K562 (cell line): ENCODE data around the gene RHOBTB3. TPM values are rescaled to one million over a fixed set of nuclear protein-coding genes. Genes with fewer than 3 reads are reported as not detected.

Experiments used
- ATAC-seq: fragments of 200-7000 bp; cut with Tn5 transposase; 3 replicates; pipeline ENCODE4 v1.9.1; 2020; ENCODE audit warnings: moderate library complexity
- BruUV-seq: library from RNA; stranded (reverse); fragments of 400-500 nt; replicated peaks from 2 replicates; lab custom pipeline; 2021; lab: Mats Ljungman, UMichigan
- CTCF ChIA-PET: fragments of 300-600 bp; formaldehyde crosslinking; extraction: SDS; loops from one replicate; lab custom pipeline; 2021; ENCODE audit warnings: low intra/inter-chr PET ratio; lab: Yijun Ruan, JAX
- POLR2A ChIA-PET: fragments of 300-600, 350-650 bp; sonication (Branson Sonifier 250); formaldehyde crosslinking; extraction: SDS; loops from one replicate; lab custom pipeline; 2021; ENCODE audit warnings: antibody characterized with exemption, inconsistent platforms; lab: Yijun Ruan, JAX
- DNase-seq, 4 experiments: peaks; one replicate each; pipeline versions ENCODE4 v3.0.0 to v3.0.0-alpha.2; 2011 to 2018; ENCODE audit warnings: low spot score in 3 of 4, mixed read lengths in 3 of 4; ENCODE audit errors: extremely low read depth in 1 of 4
- FAIRE-seq: peaks from 2 replicates; lab custom pipeline; 2011; peaks lifted over from hg19 to GRCh38; lab: Jason Lieb, UNC
- H2AFZ ChIP-seq: 2 replicates; pipeline ENCODE4 v1.6.0; 2011; ENCODE audit warnings: low read depth, low read length, control low read depth, inconsistent platforms
- H3K27ac ChIP-seq: fragments of 200-600 bp; 3 replicates; pipeline ENCODE4 v1.8.0; 2011; ENCODE audit warnings: low read depth, mild to moderate bottlenecking, control low read depth, inconsistent platforms, low read length, moderate library complexity, mixed read lengths; ENCODE audit errors: extremely low read depth
- H3K27me3 ChIP-seq, 2 experiments: fragments of 300-600 bp in 1 of 2; 2 replicates in 1 of 2; 3 replicates in 1 of 2; pipeline versions ENCODE4 v1.6.0 to v1.8.0; 2011; ENCODE audit warnings: inconsistent platforms in 2 of 2, low read length in 2 of 2, mild to moderate bottlenecking in 1 of 2, mixed read lengths in 1 of 2, moderate library complexity in 1 of 2; ENCODE audit not compliant: control insufficient read depth in 2 of 2, insufficient read depth in 2 of 2
- H3K36me3 ChIP-seq: fragments of 300-600 bp; 3 replicates; pipeline ENCODE4 v1.8.0; 2011; ENCODE audit warnings: mild to moderate bottlenecking, low read length, inconsistent platforms; ENCODE audit not compliant: control insufficient read depth, insufficient read depth
- H3K4me1 ChIP-seq, 2 experiments: fragments of 200-600 bp in 1 of 2; replicated peaks in 1 of 2; 2 replicates in 1 of 2; 3 replicates in 1 of 2; pipeline versions ENCODE4 v1.5.1 to v1.8.0; 2011; ENCODE audit warnings: inconsistent platforms in 2 of 2, low read length in 2 of 2, mild to moderate bottlenecking in 1 of 2, mixed read lengths in 1 of 2, moderate library complexity in 1 of 2; ENCODE audit not compliant: control insufficient read depth in 2 of 2, insufficient read depth in 2 of 2
- H3K4me2 ChIP-seq: 2 replicates; pipeline ENCODE4 v1.6.1; 2011; ENCODE audit warnings: low read length, control low read depth, inconsistent platforms, mixed read lengths; ENCODE audit not compliant: insufficient read depth
- H3K4me3 ChIP-seq: fragments of 200-600 bp; sonication (generic), shearing (Covaris generic); 2 replicates; pipeline ENCODE4 v1.5.1; 2016; ENCODE audit warnings: control low read depth, inconsistent platforms
- H3K79me2 ChIP-seq: fragments of 200-600 bp; 3 replicates; pipeline ENCODE4 v1.8.0; 2011; ENCODE audit warnings: low read length, inconsistent platforms; ENCODE audit not compliant: control insufficient read depth, insufficient read depth
- H3K9ac ChIP-seq, 2 experiments: 2 replicates each; pipeline versions ENCODE4 v1.6.0 to v1.6.1; 2011; ENCODE audit warnings: low read depth in 2 of 2, low read length in 2 of 2, control low read depth in 1 of 2, inconsistent platforms in 1 of 2, mild to moderate bottlenecking in 1 of 2, mixed read lengths in 1 of 2; ENCODE audit not compliant: insufficient read depth in 1 of 2
- H3K9me1 ChIP-seq: one replicate; pipeline ENCODE4 v1.6.0; 2011; ENCODE audit warnings: inconsistent platforms, mild to moderate bottlenecking, low read length, moderate library complexity; ENCODE audit not compliant: control insufficient read depth, insufficient read depth
- H3K9me3 ChIP-seq: replicated peaks from 2 replicates; pipeline ENCODE4 v1.5.1; 2011; ENCODE audit warnings: low read depth, low read length, inconsistent platforms; ENCODE audit not compliant: control insufficient read depth, insufficient read depth
- H4K20me1 ChIP-seq: replicated peaks from 2 replicates; pipeline ENCODE4 v1.6.1; 2011; ENCODE audit warnings: low read length, inconsistent platforms, mixed read lengths; ENCODE audit not compliant: control insufficient read depth, insufficient read depth
- CHCHD3 ChIP-seq: fragments of 250-450 bp; sonication (Bioruptor Pico); IDR thresholded peaks from 2 replicates; pipeline ENCODE4 v2.1.2; 2022; ENCODE audit warnings: mild to moderate bottlenecking
- CTBP1 ChIP-seq: fragments of 450-650 bp; IDR thresholded peaks from 2 replicates; pipeline ENCODE4 v1.6.1; 2016; ENCODE audit warnings: borderline replicate concordance
- DLX4 ChIP-seq: fragments of 250-450 bp; sonication (Bioruptor Pico); IDR thresholded peaks from 2 replicates; pipeline ENCODE4 v1.6.1; 2021; ENCODE audit warnings: mild to moderate bottlenecking
- ETV5 ChIP-seq: sonication (generic); formaldehyde crosslinking; IDR thresholded peaks from 2 replicates; pipeline ENCODE4 v1.4.0; 2020; ENCODE audit warnings: low read depth, mild to moderate bottlenecking, missing genetic modification reagents
- NELFE ChIP-seq: IDR thresholded peaks from 2 replicates; pipeline ENCODE4 v1.6.1; 2011; ENCODE audit warnings: mild to moderate bottlenecking; ENCODE audit not compliant: insufficient read depth, insufficient read length
- SETDB1 ChIP-seq: IDR thresholded peaks from one replicate; pipeline ENCODE4 v1.6.1; 2012; ENCODE audit warnings: low read length, control low read depth, inconsistent platforms
- SRSF7 ChIP-seq: fragments of 200-400 bp; formaldehyde crosslinking; optimal IDR thresholded peaks from 2 replicates; pipeline ENCODE3; 2017; ENCODE audit warnings: mild to moderate bottlenecking, low read depth, low read length
- ZBED1 ChIP-seq: IDR thresholded peaks from 2 replicates; pipeline ENCODE4 v1.6.1; 2014
- ZNF146 ChIP-seq: IDR thresholded peaks from one replicate; pipeline ENCODE4 v1.6.1; 2018; ENCODE audit warnings: missing compliant biosample characterization; ENCODE audit not compliant: unreplicated experiment
- ZNF311 ChIP-seq: fragments of 250-450 bp; sonication (Bioruptor Pico); IDR thresholded peaks from 2 replicates; pipeline ENCODE4 v1.4.0; 2020; ENCODE audit warnings: mild to moderate bottlenecking, moderate library complexity
- ZNF347 ChIP-seq: fragments of 450-650 bp; formaldehyde crosslinking; IDR thresholded peaks from 2 replicates; pipeline ENCODE4 v1.4.0; 2020; ENCODE audit warnings: low read depth, mild to moderate bottlenecking, moderate library complexity
- WGBS: fragments of 100-300 bp; shearing (Covaris generic); methylation state at CpG from one replicate; pipeline ENCODE4 v1.1.6; 2016; ENCODE audit warnings: low coverage, mixed read lengths; ENCODE audit not compliant: insufficient coverage; ENCODE audit errors: missing lambda C conversion rate; 5-methylcytosine and 5-hydroxymethylcytosine counted together
- in situ Hi-C: fragments of 300-500 bp; cut with MboI; formaldehyde crosslinking; loops from 4 replicates; pipeline ENCODE4 v1.15.0; 2018; ENCODE audit warnings: inconsistent platforms, mixed read lengths
- intact Hi-C: fragments of 100-400 bp; cut with micrococcal nuclease; formaldehyde crosslinking; loops from 2 replicates; pipeline ENCODE4 v1.14.2; 2022
- polyA plus RNA-seq, 8 experiments: library from polyadenylated mRNA; depleted of rRNA in 4 of 8; stranded (reverse) in 5 of 8; unstranded in 3 of 8; fragments of >200 nt; fragmentation: Nextera tagmentation in 2 of 8; fragmentation: Illumina TruSeq in 1 of 8; extraction: Ambion mirVana in 2 of 8; extraction: Trizol in 1 of 8; gene quantifications; 2 replicates each; pipeline versions ENCODE4 v1.2.1 to v1.2.3, GENCODE V29; 2011 to 2014; ENCODE audit warnings: inconsistent platforms in 1 of 8, missing spikeins in 1 of 8
- total RNA-seq, 7 experiments: library from RNA; depleted of rRNA in 6 of 7; stranded (reverse); fragments of >200 nt in 6 of 7; fragmentation: Illumina TruSeq in 2 of 7; extraction: Trizol in 2 of 7; gene quantifications; 2 replicates each; pipeline versions ENCODE4 v1.2.1 to v1.2.3, GENCODE V29; 2011 to 2021; ENCODE audit warnings: low replicate concordance in 1 of 7
- TF ChIP-seq, protein P1 (sequence below): fragments of 450-650 bp; formaldehyde crosslinking; conservative IDR thresholded peaks from 2 replicates; pipeline ENCODE4 v1.4.0; 2022; ENCODE audit warnings: mild to moderate bottlenecking, missing genetic modification characterization

RHOBTB3 gene
- total and polyA plus RNA-seq, 9 of the 15 experiments (the other 6 are each of a cell fraction or from before 2014, with no cell fraction given), result 39.7 to 143 (median 115) TPM

GRCh38 chr5:95748133-95748532, 17.0 kb downstream of the RHOBTB3 start:
- in situ Hi-C loops, result no loop called here
- Histone ChIP-seq H3K4me1 (peaks cover 2 to 4% of the 10 kb centered on the region in 2 experiments; a peak in 3 of 5 replicates), H3K4me2 (no peak overlapping the region), H3K79me2 (peaks cover 80% of the 10 kb centered on the region), H2AFZ (no peak overlapping the region), H3K9ac (no peak overlapping the region), H4K20me1 (no peaks in the 10 kb centered on the region), H3K36me3 (peaks cover 96% of the 10 kb centered on the region), H3K9me3 (no peaks in the 10 kb centered on the region), H3K27ac (no peak overlapping the region), H3K4me3 (no peak overlapping the region)
- DNase-seq (no peak), FAIRE-seq (no peak), ATAC-seq (no peak)
- BruUV-seq, result no TSS peak
- CTCF ChIA-PET, result no interaction called here
- WGBS, result 40% methylated on average over 2 of the region's 2 CpGs
- TF ChIP-seq ZNF311 (CRISPR knock-in tag), result no peak
- no peak for TF ChIP-seq NELFE
- no peak for TF ChIP-seq ZNF347
- TF ChIP-seq, protein P1, sequence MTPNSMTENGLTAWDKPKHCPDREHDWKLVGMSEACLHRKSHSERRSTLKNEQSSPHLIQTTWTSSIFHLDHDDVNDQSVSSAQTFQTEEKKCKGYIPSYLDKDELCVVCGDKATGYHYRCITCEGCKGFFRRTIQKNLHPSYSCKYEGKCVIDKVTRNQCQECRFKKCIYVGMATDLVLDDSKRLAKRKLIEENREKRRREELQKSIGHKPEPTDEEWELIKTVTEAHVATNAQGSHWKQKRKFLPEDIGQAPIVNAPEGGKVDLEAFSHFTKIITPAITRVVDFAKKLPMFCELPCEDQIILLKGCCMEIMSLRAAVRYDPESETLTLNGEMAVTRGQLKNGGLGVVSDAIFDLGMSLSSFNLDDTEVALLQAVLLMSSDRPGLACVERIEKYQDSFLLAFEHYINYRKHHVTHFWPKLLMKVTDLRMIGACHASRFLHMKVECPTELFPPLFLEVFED (CRISPR knock-in tag), result no peak
- no peak for TF ChIP-seq ZBED1
- TF ChIP-seq CHCHD3 (CRISPR knock-in tag), result no peak
- TF ChIP-seq DLX4, result no peak
- no peak for TF ChIP-seq ZNF146
- TF ChIP-seq ETV5, result no peak
- no peak for TF ChIP-seq SRSF7
- TF ChIP-seq CTBP1, result no peak
- no peak for TF ChIP-seq SETDB1
- TF ChIP-seq, all 486 proteins: peak for 0
- Histone ChIP-seq H3K27me3 (no peaks in the 10 kb centered on the region), H3K9me1 (no peaks in the 10 kb centered on the region)
- intact Hi-C loops, result no loop called here
- POLR2A ChIA-PET, result interaction anchor here (0.7 to 1.2 kb wide), 4 partner anchors 11 to 78 kb away, joined by 3 read pairs; no protein-coding TSS in a partner anchor
